Peyer's patch (tissue), 4 donors: ENCODE data around the gene DNM3.

ENCODE experiments used
- POLR2A ChIP-seq, 2 donors: fragments of 450-650 bp; IDR thresholded peaks; one replicate each; pipeline ENCODE4 v1.5.1; 2017; ENCODE audit warnings: antibody characterized with exemption in 2 of 2, mild to moderate bottlenecking in 2 of 2, moderate library complexity in 2 of 2
- TF ChIP-seq, protein P1 (sequence below), 6 experiments: fragments of 450-650 bp in 4 of 6; fragments of 200-600 bp in 2 of 6; sonication (generic) in 1 of 6; IDR thresholded peaks; one replicate each; pipeline ENCODE4 v1.5.1; 2017 to 2019; ENCODE audit warnings: antibody characterized with exemption in 6 of 6, mild to moderate bottlenecking in 3 of 6, moderate library complexity in 1 of 6

DNA sequence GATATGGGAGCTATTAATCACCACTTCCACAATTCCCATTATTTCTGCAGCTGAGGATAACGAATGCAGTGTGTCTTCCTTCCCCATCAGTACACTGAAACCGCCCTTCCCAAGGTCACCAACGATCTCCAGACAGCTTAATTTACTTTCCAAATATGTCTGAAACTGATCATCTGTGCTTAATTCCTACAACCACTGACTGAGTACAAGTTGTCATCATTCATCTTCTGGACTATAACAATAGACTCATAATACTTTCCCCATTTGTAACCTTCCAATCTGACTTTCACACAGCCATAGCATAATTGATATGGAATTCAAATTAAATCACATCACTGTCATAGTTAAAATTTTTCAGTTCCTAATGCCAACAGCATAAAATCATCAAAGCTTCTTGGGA lies 17.4 kb downstream of the DNM3 start:
- TF ChIP-seq, protein P1, sequence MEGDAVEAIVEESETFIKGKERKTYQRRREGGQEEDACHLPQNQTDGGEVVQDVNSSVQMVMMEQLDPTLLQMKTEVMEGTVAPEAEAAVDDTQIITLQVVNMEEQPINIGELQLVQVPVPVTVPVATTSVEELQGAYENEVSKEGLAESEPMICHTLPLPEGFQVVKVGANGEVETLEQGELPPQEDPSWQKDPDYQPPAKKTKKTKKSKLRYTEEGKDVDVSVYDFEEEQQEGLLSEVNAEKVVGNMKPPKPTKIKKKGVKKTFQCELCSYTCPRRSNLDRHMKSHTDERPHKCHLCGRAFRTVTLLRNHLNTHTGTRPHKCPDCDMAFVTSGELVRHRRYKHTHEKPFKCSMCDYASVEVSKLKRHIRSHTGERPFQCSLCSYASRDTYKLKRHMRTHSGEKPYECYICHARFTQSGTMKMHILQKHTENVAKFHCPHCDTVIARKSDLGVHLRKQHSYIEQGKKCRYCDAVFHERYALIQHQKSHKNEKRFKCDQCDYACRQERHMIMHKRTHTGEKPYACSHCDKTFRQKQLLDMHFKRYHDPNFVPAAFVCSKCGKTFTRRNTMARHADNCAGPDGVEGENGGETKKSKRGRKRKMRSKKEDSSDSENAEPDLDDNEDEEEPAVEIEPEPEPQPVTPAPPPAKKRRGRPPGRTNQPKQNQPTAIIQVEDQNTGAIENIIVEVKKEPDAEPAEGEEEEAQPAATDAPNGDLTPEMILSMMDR (IDR thresholded peaks at IDR 0.05) = no peak
- TF ChIP-seq POLR2A (IDR thresholded peaks at IDR 0.05) = no peak
